Cardiac muscle cell (in vitro differentiated cells and primary cell): ENCODE measurements around the gene PTPRM. TPM values are rescaled to one million over a fixed set of nuclear protein-coding genes. Genes with fewer than 3 reads are reported as not detected.

Experiments used
- DNase-seq, 2 donors: peaks; one replicate each; pipeline versions ENCODE4 v3.0.0 to v3.0.0-alpha.2; 2010 to 2017; ENCODE audit warnings: low read depth in 1 of 2, low spot score in 1 of 2
- H3K27ac ChIP-seq: fragments of 200-600 bp; sonication (generic); 2 replicates; pipeline ENCODE4 v1.5.1; 2016
- H3K27me3 ChIP-seq: fragments of 200-600 bp; sonication (generic); 2 replicates; pipeline ENCODE4 v1.6.0; 2016; ENCODE audit warnings: control low read depth
- H3K36me3 ChIP-seq: fragments of 200-600 bp; sonication (generic); 2 replicates; pipeline ENCODE4 v1.5.1; 2016; ENCODE audit warnings: control low read depth
- H3K4me1 ChIP-seq: fragments of 200-600 bp; sonication (generic); 2 replicates; pipeline ENCODE4 v1.8.1; 2017; ENCODE audit warnings: low read depth, mild to moderate bottlenecking, mixed run types
- H3K4me3 ChIP-seq: fragments of 200-600 bp; sonication (generic); 2 replicates; pipeline ENCODE4 v1.5.1; 2016; ENCODE audit warnings: mild to moderate bottlenecking
- H3K9me3 ChIP-seq: fragments of 200-600 bp; sonication (generic); 2 replicates; pipeline ENCODE4 v1.5.1; 2017; ENCODE audit warnings: low read depth, mild to moderate bottlenecking, control low read depth
- polyA plus RNA-seq: library from polyadenylated mRNA; unstranded; fragments of >200 nt; fragmentation: Nextera tagmentation; extraction: Ambion mirVana; gene quantifications from 2 replicates; pipeline ENCODE4 v1.2.1, GENCODE V29; 2016
- total RNA-seq: library from RNA; depleted of rRNA; stranded (reverse); fragments of >200 nt; gene quantifications from 2 replicates; pipeline ENCODE4 v1.2.3, GENCODE V29; 2016
- TF ChIP-seq, protein P1 (sequence below): IDR thresholded peaks from 2 replicates; pipeline ENCODE4 v1.5.1; 2012; ENCODE audit warnings: low read depth, mild to moderate bottlenecking, low read length

PTPRM gene
- total and polyA plus RNA-seq, 2 experiments from 2014 or later = 26.5 to 48.8 TPM

DNA sequence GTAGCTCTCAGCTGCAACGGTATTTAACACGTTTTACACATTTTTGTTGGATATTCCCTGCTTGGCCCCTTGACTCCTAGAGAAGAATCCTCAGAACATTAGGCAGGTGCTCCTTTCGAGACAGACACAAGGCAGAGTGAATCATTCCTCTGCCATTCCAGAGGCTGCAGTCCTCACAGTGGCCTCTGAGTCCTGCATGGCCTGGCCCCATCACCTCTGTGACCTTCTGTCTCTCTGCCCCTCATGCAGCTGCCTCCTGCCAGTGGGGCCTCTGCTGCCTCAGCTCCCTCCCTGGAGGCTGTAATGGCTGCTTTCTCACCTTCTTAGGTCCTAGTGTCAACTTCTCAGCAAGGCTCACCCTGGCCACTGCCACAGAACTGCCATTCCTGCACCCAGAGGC is 101.3 kb downstream of the PTPRM start:
- H3K9me3 ChIP-seq = no peaks in the 10 kb centered on the region
- DNase-seq = no peak
- H3K4me1 ChIP-seq = no peaks in the 10 kb centered on the region
- H3K27ac ChIP-seq = no peak overlapping the region
- TF ChIP-seq, protein P1, sequence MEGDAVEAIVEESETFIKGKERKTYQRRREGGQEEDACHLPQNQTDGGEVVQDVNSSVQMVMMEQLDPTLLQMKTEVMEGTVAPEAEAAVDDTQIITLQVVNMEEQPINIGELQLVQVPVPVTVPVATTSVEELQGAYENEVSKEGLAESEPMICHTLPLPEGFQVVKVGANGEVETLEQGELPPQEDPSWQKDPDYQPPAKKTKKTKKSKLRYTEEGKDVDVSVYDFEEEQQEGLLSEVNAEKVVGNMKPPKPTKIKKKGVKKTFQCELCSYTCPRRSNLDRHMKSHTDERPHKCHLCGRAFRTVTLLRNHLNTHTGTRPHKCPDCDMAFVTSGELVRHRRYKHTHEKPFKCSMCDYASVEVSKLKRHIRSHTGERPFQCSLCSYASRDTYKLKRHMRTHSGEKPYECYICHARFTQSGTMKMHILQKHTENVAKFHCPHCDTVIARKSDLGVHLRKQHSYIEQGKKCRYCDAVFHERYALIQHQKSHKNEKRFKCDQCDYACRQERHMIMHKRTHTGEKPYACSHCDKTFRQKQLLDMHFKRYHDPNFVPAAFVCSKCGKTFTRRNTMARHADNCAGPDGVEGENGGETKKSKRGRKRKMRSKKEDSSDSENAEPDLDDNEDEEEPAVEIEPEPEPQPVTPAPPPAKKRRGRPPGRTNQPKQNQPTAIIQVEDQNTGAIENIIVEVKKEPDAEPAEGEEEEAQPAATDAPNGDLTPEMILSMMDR = no peak
- no peaks in the 10 kb centered on the region for H3K36me3 ChIP-seq
- no peaks in the 10 kb centered on the region for H3K27me3 ChIP-seq
- H3K4me3 ChIP-seq = no peak overlapping the region

DNA sequence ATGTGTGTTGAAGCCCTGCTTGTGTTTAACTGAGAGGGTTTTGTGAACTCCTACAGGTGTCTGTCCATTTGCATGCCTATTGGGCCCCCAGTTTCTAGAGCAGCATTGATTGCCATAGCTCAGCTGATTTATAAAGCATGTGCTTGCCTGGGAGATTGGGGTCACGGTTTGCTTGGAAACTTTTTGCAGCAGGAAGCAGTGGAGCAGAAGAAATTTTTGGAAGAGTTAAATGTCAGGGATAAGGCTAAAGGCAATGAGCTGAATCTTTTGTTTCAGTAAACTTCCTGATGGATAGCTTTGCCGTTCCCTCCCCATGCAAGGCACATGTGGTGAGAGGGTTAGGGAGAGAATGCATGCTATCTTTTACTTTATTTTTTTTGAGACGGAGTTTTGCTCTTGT is 102.2 kb downstream of the PTPRM start:
- H3K36me3 ChIP-seq = no peaks in the 10 kb centered on the region
- TF ChIP-seq, protein P1 = no peak
- no peaks in the 10 kb centered on the region for H3K9me3 ChIP-seq
- DNase-seq = no peak
- no peak overlapping the region for H3K27ac ChIP-seq
- H3K27me3 ChIP-seq = no peaks in the 10 kb centered on the region
- no peak overlapping the region for H3K4me3 ChIP-seq
- H3K4me1 ChIP-seq = no peaks in the 10 kb centered on the region

DNA sequence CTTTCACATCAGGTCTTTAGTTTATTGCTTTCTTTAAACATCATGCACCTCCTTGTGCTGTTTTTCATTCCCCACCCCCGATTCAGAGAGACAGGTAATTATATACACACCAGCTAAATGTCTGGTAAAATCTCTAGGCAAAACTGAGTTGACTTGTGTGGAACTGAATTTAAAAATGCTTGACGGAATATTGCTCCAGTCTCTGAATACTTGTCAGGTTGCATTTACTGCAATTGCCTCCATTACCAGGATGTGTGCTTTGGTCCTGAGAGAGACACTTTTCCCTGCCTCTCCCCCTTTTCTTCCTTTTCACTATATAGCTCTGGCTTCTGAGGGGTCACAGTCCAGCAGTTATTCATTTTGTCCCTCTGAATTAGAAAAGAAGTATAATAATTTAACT is 104.0 kb downstream of the PTPRM start:
- no peaks in the 10 kb centered on the region for H3K27me3 ChIP-seq
- peaks cover 6% of the 10 kb centered on the region for H3K4me1 ChIP-seq
- H3K4me3 ChIP-seq = no peak overlapping the region
- no peak for DNase-seq
- H3K27ac ChIP-seq = no peak overlapping the region
- H3K36me3 ChIP-seq = no peaks in the 10 kb centered on the region
- TF ChIP-seq, protein P1 = no peak
- H3K9me3 ChIP-seq = no peaks in the 10 kb centered on the region

DNA sequence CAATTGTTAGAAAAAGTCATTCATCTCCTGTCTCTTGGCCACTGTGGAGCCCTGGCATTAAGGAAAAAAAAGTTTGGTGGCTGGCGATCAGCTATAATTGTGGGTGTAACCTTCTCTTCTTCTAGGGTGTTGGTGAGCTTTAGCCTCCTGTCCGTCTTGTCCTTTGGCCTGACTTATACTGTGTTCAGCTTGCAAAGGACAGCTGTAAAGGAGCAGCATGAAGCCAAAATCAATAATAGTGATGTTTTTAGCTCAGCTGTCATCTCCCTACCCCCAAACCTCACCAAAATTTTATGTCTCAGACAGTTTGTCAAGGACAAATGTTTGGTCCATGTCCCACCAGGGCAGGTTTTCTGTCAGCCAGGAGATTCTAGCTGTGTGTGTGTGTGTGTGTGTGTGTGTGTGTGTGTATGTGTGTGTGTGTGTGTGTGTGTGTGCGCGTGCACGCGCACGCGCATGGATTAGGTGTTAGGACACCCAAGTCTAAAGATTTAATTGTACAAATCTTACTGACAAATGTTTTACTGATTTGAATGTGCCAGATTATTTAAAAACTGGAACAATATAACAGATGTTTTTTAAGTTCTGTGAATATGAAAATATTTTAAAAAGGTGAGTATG is 109.2 kb downstream of the PTPRM start:
- Histone ChIP-seq H3K27me3 (no peaks in the 10 kb centered on the region), H3K27ac (no peak overlapping the region), H3K9me3 (no peaks in the 10 kb centered on the region), H3K4me1 (peaks cover 15% of the 10 kb centered on the region), H3K4me3 (no peak overlapping the region), H3K36me3 (no peaks in the 10 kb centered on the region)
- DNase-seq = no peak
- TF ChIP-seq, protein P1 = no peak

DNA sequence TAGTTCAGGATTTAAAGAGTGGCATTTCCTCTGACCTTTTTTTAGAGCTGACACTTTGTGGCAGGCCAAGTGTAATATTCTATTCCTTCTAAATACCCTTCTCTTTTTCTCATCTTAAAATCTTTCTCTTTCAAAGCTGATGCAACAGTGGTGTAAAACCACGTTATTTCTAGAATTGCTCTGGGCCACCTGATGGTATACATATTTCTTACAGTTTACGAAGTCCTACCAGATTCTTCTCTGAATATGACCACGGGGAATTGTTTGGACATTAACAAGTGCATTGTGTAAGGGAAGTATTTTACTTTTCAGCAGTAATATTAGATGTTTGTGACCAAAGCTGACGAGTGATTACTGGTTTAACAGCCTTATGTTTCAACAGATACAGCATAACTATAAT is 109.9 kb downstream of the PTPRM start:
- peaks cover 19% of the 10 kb centered on the region for H3K4me1 ChIP-seq
- DNase-seq = peak in 1 of 2 donors; percentile 28
- H3K27ac ChIP-seq = no peak overlapping the region
- TF ChIP-seq, protein P1 = no peak
- no peaks in the 10 kb centered on the region for H3K27me3 ChIP-seq
- H3K4me3 ChIP-seq = no peak overlapping the region
- H3K9me3 ChIP-seq = no peaks in the 10 kb centered on the region
- no peaks in the 10 kb centered on the region for H3K36me3 ChIP-seq

DNA sequence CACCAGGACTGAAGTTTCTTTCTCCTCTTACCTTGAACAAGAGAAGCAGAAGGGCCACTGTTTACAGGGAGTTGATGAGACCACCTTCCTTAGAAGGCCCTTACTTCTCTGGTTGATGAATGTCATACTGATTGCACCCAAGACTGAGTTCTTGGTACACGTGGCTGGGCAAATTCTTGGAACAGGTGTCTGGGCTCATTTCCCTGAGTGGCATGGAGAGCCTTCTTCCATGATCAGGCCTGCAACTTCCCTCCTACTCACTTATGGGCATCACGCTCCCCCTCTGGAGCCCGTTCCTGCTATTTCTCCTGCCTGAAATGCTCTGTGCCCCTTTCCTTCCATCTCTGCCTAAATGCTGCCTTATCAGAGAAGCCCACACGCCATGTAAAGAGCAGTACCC is 110.3 kb downstream of the PTPRM start:
- Histone ChIP-seq H3K4me3 (no peak overlapping the region), H3K9me3 (no peaks in the 10 kb centered on the region), H3K27ac (no peak overlapping the region), H3K36me3 (no peaks in the 10 kb centered on the region), H3K4me1 (peaks cover 19% of the 10 kb centered on the region), H3K27me3 (no peaks in the 10 kb centered on the region)
- no peak for DNase-seq
- TF ChIP-seq, protein P1 = no peak
